AG10803 (cell line): ENCODE results near the gene GOSR2.

Experiments
- DNase-seq: peaks from one replicate; pipeline ENCODE4 v3.0.0; 2010; ENCODE audit warnings: low read depth
- H3K4me3 ChIP-seq: 2 replicates; pipeline ENCODE4 v1.5.1; 2011; ENCODE audit warnings: mild to moderate bottlenecking, low read length, control low read depth
- CTCF ChIP-seq: conservative IDR thresholded peaks from 2 replicates; pipeline ENCODE4 v1.5.1; 2011; ENCODE audit warnings: mild to moderate bottlenecking, low read length, control low read depth, inconsistent platforms

GOSR2 gene

DNA sequence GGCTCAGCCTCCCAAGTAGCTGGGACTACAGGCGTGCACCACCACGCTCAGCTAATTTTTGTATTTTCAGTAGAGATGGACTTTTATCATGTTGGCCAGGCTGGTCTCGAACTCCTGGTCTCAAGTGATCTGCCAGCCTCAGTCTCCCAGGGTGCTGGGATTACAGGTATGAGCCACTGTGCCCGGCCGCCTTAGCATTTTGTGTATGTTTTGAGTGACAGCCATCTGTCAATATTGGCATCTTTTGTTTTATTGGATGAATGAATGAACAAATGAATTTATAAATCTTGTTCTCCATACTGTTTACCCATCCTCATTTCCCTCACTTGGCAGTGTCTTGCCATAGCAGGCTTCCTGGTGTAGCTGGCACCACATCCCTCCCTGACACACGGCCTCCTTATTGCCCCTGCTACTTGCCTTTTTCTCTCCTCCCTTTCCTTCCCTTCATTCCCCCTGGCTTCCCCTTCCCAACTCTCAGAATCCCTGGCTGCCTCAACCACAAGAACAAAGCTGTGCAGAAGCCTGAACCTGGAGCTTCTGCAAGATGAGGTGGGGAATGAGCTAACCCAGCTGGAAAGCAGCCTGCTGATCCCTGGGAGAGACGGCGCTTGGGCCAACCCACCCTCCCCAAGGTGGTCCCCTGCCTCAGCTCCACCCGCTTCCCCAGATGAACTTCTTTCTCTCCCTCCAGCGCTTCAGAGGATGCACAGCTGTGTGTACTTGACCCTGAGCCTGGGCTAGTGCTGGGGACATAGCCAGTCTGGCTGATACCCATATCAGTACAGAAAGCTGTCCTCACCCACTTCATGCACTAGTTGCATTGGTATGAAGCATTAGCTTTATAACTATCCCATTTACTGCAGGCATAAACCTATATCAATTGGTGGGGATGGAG is 37.3 kb upstream of the GOSR2 start:
- TF ChIP-seq CTCF: no peak
- no peak overlapping the region for H3K4me3 ChIP-seq
- no peak for DNase-seq

DNA sequence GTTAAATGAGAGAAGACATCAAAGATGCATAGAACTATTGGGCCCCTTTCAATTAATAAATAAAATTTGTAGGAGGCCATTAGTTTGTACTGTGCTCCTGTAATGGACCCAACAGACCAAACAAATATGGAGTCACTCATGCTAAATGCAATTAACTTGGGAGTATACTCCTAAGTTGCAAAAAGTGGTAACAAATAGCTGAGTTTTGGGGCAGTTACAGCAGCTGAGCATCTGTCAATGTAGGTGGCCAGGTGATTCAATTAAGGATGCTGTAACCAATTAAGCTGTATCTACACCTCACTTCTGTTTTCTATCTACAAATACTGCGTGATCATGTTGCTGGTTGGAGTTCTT is 36.7 kb upstream of the GOSR2 start:
- DNase-seq: no peak
- no peak overlapping the region for H3K4me3 ChIP-seq
- TF ChIP-seq CTCF: no peak

DNA sequence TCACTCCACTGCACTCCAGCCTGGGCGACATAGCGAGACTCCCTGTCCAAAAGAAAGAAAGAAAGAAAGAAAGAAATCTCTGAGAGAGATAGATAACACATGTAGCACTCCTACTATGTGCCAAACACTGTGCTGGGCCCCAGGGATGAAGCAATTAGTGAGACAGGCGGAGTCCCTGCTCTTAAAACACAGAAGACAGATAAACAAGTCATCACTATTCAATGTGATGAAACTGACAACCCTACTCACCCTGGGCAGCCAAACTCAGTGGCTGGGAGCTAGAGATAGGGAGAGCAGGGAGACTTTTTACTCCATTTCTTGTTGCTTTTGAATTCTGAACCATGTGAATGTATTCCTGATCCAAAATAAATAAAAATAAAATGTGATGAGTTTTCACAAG is 35.2 kb upstream of the GOSR2 start:
- DNase-seq: no peak
- no peak overlapping the region for H3K4me3 ChIP-seq
- TF ChIP-seq CTCF: no peak

- DNase-seq: no peak
- H3K4me3 ChIP-seq: no peak overlapping the region
- no peak for TF ChIP-seq CTCF
Observed at GRCh38 chr17:46888727-46889126, 34.2 kb upstream of the GOSR2 start.

- no peak for DNase-seq
- no peak for TF ChIP-seq CTCF
- H3K4me3 ChIP-seq: no peak overlapping the region
Observed at GRCh38 chr17:46889519-46889918, 33.4 kb upstream of the GOSR2 start.

GRCh38 chr17:46889992-46890564 is 32.9 kb upstream of the GOSR2 start:
- DNase-seq: no peak

More at GRCh38 chr17:46889992-46890564, 32.9 kb upstream of the GOSR2 start:
- TF ChIP-seq CTCF: no peak
- no peak overlapping the region for H3K4me3 ChIP-seq
